Measurements from ENCODE around the gene FCHO2.

Gene FCHO2

DNA sequence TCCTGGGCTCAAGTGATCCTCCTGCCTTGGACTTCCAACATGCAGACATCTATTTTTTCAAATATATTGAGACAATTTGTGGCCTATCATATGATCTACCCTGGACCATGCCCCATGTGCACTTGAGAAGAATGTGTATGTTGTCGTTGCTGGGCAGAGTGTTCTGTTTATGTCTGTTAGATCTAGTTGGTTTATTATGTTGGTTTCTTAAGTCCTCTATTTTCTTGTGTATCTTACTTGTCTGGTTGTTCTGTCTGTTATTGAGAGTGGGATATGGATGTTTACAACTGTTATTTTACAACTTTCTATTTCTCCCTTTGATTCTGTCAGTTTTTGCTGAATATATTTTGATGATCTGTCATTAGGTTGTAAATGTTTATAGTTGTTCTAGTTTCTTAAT lies 154.3 kb downstream of the FCHO2 start:
- no peak for DNase-seq (ENCODE audit: low spot score)

DNA sequence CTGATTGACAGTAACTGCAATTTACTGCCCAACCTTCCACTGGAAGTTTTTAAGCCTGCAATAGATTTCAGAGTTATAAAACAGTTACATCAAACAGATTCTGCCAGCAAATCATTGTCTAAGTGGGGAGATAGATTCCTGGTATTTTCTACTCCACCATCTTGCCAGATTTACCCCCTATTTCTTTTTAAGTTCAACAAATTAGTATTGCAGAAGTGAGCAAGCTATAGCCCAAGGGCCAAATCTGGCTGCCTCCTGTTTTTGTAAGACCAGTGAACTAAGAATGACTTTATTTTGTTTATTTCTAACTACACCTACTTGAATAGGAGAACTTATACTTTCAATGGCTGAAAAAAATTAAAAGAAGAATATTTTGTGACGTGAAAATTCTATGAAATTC lies 155.7 kb downstream of the FCHO2 start:
- no peak for DNase-seq (ENCODE audit: low spot score)

- no peak for DNase-seq (ENCODE audit: low spot score)
Measured at GRCh38 chr5:73112359-73112758, 156.5 kb downstream of the FCHO2 start.

GRCh38 chr5:73114044-73114688 lies 158.3 kb downstream of the FCHO2 start:
- DNase-seq (ENCODE audit: low spot score), result no peak

GRCh38 chr5:73115399-73116051 lies 159.7 kb downstream of the FCHO2 start:
- DNase-seq (ENCODE audit: low spot score), result no peak

- no peak for DNase-seq (ENCODE audit: low spot score)
Measured at GRCh38 chr5:73116506-73116905, 160.7 kb downstream of the FCHO2 start.

- DNase-seq (ENCODE audit: low spot score), result no peak
Measured at GRCh38 chr5:73117088-73117740, 161.4 kb downstream of the FCHO2 start.

GRCh38 chr5:73118391-73118973 lies 162.6 kb downstream of the FCHO2 start:
- DNase-seq (ENCODE audit: low spot score), result no peak

DNA sequence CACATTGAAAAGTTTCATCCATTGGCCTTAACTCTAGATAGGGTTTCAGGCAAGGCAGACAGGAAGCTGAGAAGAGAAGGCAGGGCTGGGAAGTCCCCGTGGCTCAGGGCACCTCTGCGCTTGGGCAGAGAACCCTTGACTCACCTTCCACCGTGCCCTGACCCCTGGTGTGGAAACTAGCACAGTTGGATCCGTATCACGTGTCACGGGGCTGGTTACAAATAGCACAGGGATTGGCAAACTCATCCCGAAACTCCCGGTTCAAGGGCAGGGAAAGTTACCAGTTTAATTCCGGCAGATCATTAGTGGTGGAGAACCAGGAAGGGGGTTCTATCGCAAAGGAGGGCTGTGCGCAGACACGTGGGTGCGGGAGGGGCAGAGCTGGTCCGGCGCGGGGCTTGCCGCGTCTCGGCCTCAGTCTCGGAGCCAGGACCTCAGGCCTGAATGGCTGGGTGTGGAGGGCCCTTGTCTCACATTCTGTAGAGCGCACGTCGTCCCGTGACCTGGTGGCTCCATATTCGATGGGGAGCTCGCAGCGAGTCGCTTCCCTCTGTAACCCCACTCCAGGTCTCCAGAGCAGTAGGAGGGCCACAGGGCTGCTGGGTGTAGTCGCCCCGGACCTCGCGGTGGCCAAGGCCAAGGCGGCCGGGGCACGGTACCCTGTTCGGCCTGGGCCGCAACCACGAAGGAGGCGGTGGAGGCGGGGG lies 163.8 kb downstream of the FCHO2 start:
- DNase-seq (ENCODE audit: low spot score), result no peak

GRCh38 chr5:73120222-73121118 lies 164.6 kb downstream of the FCHO2 start, which contains the start of gene TMEM171:
Gene TMEM171, plus strand, starts transcription at chr5:73120575. Its CDS starts 2,799 bp downstream, at chr5:73123374.
- no peak for DNase-seq (ENCODE audit: low spot score)

- DNase-seq (ENCODE audit: low spot score), result no peak
Measured at GRCh38 chr5:73121119-73121463, 165.2 kb downstream of the FCHO2 start.

DNA sequence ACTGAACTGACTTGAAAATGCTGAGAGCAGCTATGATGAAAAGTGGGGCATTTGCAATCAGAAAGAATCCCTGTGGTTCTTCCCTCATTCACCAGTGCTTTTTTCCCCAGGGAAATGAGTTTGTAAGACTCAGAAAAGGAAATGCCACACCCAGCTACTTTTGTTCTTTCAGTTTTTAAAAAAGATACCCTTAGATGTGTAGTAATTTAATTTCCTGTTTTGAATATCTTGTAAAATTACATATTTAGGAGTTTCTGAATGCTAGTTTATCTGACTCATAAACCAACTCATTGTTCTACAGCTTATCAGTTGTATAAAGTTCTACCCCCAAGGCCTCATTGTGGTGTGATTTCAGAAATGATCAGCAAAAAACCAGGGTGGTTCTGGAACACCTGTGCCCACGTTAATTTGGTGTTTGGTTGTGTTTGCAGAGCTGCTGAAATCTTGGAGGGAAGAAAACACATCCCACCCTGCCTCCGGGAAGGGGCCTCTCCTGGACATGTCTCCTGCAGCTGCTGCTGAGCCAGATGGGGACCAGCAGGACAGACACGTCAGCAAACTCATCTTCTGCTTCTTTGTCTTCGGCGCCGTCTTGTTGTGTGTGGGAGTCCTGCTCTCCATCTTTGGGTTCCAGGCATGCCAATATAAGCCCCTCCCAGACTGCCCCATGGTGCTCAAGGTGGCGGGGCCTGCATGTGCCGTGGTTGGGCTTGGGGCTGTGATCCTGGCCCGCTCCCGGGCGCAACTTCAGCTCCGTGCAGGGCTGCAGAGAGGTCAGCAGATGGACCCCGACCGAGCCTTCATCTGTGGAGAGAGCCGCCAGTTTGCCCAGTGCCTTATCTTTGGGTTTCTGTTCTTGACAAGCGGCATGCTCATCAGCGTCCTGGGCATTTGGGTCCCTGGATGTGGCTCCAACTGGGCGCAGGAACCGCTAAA lies 167.3 kb downstream of the FCHO2 start:
- DNase-seq (ENCODE audit: low spot score), result peak; percentile 28

- DNase-seq (ENCODE audit: low spot score), result no peak
Measured at GRCh38 chr5:73125289-73125688, 169.4 kb downstream of the FCHO2 start.

- DNase-seq (ENCODE audit: low spot score), result no peak
Measured at GRCh38 chr5:73126381-73126780, 170.5 kb downstream of the FCHO2 start.

- DNase-seq (ENCODE audit: low spot score), result no peak
Measured at GRCh38 chr5:73126957-73127356, 171.1 kb downstream of the FCHO2 start.

DNA sequence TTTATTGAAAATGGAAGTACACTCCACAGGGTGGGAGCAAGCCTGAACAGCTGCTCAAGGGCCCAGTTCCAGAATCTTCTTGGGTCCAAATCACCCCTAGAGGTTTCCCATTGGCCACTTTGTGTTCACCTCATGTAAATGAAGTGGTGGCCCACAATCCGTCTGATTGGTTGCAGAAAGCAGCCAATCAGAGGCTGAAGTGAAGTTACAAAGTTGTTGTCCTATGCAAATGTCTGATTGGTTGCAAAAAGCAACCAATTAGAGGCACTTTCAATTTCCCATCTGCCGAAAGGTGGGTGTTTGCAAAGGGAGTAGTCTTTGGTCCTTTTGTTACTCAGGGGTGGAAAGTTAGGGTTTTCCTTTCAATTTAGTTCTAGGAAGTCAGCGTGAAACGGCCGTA lies 173.3 kb downstream of the FCHO2 start:
- DNase-seq (ENCODE audit: low spot score), result no peak

DNA sequence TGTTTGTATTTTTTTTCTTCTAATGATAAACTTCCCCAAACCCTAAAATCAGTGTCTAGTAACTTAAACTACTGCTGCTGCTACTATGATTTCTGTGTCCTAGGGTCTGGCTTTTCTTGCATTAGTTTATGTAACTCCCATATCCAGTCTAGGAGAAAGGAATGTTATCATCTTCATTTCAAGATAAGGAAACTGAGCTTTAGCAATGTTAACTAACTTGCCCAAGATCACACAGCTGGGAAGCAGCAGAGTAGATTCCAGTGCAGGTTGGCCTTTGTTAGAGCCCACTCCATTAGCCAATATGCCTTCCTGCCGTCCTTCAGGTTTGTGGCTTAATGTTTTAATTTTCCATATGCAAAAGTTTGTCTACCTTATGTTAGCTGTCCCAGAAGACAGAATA lies 175.0 kb downstream of the FCHO2 start:
- DNase-seq (ENCODE audit: low spot score), result no peak

DNA sequence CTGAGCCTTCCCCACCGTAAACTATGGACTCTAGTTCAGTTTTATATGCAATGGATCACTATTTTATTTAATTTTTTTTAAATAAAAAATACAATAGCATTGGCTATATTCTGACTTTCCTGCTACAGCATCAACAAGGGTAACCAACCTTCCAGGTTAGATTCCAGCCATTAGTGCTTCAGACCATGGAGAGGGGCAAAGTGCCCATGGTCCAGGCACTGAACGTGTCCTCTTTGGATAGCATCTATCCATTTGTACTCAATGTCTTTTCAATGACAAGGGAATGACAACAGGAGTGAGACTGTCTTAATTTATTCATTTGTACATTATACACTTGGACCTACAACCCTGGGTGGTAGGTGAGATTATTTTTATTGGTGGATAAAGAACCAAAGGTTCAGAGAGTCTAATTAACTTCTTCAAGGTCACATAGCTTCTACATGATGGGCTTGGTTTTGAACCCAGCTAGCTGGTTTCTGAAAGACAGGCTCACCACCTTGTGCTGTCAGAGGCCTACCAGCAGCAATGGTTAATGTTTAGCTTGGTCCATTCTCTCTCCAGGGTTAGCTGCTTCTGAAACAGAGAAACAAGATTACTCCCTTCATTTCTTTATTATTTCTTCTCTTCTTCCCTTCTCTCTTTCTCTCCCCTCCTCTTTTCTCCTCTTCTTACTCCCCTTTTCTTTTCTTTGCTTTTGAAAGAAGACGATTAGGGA lies 176.0 kb downstream of the FCHO2 start:
- no peak for DNase-seq (ENCODE audit: low spot score)

GRCh38 chr5:73132759-73133158 lies 176.9 kb downstream of the FCHO2 start:
- no peak for DNase-seq (ENCODE audit: low spot score)

GRCh38 chr5:73135021-73135420 lies 179.2 kb downstream of the FCHO2 start:
- no peak for DNase-seq (ENCODE audit: low spot score)
